Forelimb muscle (tissue), 1 donor: ENCODE results near the gene LRBA. TPM values are rescaled to one million over a fixed set of nuclear protein-coding genes. Genes with fewer than 3 reads are reported as not detected.
"Not testable (repeated sequence)": the region's sequence is repeated elsewhere in the genome, so short reads cannot be mapped to it uniquely, and the experiment has no call there.

Experiments used
- DNase-seq: peaks from one replicate; pipeline ENCODE4 v3.0.0-alpha.2; 2013; ENCODE audit warnings: low read depth
- polyA plus RNA-seq: library from polyadenylated mRNA; unstranded; fragments of 120-200 nt; gene quantifications from one replicate; pipeline ENCODE4 v1.2.1, GENCODE V29; 2013; ENCODE audit not compliant: insufficient read length

The LRBA gene
- polyA plus RNA-seq, 1 donor: 21.0 TPM

DNA sequence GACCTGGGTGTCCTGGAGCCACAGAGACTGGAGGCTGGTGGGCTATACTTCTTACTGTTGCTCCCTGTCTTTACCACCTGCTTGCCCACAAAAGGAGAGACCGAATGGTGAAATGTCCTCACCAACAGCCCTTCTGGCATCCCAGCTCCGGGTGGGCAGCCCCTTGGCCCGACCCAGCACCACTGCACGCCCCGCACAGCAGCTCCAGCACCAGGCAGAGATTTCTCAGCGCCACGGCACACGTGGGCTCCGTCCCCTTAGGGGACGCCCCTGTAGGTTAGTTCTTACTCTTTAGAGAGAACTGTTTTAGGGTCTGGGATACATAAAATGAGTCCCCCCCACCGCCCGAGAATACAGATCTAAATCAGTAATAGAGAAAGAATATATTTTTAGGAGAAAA lies 591.6 kb downstream of the LRBA start:
- no peak for DNase-seq

- no peak for DNase-seq
Measured at GRCh38 chr4:150423074-150423473, 592.0 kb downstream of the LRBA start.

DNA sequence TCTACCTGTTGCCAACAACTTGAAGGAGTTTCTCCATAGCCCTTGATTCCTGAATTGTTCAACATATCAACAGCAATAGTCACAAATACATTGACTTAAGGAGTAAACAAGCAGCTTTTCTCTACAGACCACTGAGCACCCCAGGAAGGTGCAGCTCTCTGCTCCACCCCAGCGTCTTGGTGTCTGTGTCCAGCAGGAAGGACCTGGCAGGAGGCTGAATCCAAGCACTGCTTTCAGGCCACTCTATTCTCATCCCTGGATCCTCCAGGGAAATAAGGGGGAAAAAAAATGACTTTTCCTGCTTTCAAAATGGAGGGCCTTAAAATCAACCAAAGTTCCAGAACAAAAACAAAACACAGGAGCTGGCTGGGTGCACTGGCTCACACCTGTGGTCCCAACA lies 593.5 kb downstream of the LRBA start:
- no peak for DNase-seq

- no peak for DNase-seq
Measured at GRCh38 chr4:150419939-150420338, 595.1 kb downstream of the LRBA start.

- DNase-seq: no peak
Measured at GRCh38 chr4:150418757-150419410, 596.2 kb downstream of the LRBA start.

DNA sequence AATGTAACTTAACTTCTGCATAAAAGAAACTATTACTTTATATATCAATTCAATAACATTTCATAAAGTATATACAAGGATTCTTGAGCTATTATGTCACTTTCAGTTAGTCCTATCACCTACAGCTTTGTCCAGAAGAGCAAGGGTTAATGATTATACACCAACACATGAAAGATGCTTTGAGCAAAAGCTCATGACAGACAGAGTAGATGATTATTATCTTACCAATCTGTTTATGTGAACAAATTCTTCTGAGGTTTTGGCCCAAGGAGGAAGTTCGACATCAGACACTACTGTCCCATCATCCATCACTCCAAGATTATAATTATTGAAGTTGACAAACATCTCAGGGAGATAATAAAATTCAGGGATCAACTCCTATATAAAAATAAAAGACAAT lies 599.9 kb downstream of the LRBA start:
- no peak for DNase-seq

- DNase-seq: no peak
Measured at GRCh38 chr4:150411520-150411919, 603.6 kb downstream of the LRBA start.

GRCh38 chr4:150402871-150403272 lies 612.2 kb downstream of the LRBA start:
- no peak for DNase-seq

DNA sequence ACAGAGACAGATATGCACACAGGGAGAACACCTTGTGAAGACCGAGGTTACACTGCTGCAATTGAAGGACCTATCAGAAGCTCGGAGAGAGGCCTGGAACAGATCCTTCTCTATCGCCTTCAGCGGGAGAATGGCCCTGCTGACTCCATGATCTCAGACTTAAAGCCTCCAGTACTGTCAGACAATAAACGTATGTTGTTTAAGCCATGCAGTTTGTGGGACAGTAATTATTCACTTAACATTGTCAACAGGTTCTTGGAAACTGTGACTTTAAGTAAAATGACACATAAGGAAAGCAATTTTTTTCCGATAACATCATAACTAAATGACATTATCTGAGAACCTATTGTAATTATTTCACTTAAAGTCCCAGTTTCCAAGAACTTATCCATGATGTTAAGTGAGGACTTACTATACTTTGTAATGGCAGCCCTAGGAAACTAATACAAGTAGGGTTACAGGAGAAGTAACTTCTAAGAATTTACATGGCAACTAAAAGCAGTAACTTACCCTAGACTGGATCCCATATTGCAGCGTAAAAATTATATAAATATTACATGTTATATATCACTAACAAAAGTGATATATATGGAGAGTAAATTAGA lies 613.9 kb downstream of the LRBA start:
- DNase-seq: no peak

GRCh38 chr4:150395872-150396271 lies 619.2 kb downstream of the LRBA start:
- DNase-seq: no peak

DNA sequence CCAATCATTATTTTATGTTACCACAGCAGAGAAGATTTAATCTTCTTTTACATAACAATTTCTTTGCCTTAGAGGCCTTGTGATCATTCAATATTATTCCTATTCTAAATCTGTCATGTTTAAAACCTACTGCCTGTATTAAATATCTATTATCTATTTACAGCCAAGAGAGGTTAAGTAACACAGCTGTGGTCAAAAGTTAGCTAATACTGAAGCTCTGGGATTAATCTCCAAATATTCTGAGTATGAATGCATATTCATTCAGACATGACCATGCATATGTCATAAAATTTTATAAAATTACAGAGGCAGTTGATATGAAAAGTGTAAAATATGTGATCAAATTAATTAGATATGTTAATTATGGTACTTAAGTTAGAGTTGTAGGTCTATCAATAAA lies 621.0 kb downstream of the LRBA start:
- no peak for DNase-seq

DNA sequence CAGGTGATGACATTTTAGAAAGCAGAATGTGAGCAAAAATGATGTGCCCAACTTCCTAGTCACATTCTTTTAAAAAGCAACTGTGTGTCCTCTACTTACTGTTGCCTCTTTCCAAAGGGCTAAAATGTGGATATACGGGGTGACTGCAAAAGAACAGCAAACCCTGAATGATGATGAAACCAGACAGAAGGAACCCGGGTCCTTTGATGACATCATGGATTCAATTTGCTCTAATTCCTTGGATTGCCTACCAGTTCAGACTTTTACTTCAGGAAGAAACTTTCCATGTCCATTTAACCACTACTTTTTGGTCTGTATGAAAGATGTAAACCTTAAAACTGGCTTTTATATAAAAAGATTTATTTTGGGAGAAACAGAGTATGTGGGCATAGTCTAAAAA lies 624.0 kb downstream of the LRBA start:
- no peak for DNase-seq

DNA sequence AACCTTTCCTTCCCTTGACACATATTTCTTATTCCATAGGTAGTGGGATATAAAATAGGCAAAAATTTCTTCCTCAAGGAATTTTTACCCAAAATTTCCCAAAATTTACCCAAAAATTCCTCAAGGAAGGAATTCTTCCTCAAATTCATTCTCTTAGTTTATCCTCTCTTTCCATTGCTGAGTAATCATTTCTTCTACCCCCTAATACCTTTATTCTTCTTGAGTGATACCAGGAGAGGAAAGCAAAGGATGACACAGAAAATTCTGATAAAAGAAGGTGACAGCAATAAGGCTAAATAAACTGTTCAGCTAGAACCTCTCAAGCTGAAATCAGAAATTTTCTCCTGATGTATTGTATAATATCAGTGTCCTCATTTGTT lies 624.6 kb downstream of the LRBA start:
- no peak for DNase-seq

DNA sequence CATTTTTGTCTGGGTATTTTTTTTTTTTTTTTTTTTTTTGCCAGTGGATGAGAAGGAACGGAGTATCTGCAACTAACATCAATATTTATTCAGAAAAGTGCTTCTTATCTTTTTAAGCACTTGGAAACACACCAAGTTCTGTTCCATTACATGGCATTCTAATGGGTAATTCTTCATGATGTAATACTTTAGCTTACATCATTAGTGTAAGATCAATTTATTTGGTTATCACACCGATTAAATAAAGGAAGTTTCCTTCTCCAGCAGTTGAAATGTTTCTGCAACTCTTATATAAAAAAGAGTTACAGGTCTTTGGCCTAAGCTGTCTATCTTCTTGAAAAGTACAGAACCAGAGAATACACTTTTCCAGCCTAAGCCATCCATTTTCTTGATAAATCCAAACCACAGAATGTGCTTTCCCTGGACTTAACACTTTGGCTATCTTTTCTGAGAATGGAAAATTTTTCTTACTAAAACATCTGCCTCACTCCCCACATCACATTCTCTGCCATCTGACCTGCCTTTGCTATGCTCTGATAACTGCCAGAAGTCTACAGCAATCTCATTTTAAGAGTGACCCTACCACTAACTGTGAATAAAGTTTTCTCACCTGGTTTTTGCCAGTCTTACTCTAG lies 625.1 kb downstream of the LRBA start:
- no peak for DNase-seq

DNA sequence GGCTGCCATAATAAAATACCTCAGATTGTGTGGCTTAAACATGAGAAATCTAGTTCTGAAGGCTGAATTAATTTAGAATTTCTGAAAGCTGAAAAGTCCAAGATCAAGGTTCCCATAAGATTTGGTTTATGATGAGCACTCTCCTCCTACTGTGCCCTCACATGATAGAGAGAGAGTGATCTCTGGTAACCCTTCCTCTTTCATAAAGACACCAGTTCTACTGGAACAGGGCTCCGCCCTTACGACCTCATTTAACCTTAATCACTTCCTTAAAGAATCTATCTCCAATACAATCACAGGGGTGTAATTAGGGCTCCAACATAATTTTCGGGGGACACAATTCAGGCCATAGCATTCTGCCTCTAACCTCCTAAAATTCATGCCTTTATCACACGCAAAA lies 627.1 kb downstream of the LRBA start:
- DNase-seq: no peak

DNA sequence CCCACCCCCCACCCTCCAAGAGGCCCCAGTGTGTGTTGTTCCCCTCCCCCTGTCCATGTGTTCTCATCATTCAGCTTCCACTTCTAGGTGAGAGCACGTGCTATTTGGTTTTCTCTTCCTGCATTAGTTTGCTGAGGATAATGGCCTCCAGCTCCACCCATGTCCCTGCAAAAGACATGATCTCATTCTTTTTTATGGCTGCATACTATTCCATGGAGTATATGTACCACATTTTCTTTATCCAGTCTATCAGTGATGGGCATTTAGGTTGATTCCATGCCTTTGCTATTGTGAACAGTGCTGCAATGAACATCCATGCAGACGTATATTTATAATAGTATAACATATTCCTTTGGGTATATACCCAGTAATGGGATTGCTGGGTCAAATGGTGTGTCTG lies 628.7 kb downstream of the LRBA start:
- DNase-seq: not testable (repeated sequence)

DNA sequence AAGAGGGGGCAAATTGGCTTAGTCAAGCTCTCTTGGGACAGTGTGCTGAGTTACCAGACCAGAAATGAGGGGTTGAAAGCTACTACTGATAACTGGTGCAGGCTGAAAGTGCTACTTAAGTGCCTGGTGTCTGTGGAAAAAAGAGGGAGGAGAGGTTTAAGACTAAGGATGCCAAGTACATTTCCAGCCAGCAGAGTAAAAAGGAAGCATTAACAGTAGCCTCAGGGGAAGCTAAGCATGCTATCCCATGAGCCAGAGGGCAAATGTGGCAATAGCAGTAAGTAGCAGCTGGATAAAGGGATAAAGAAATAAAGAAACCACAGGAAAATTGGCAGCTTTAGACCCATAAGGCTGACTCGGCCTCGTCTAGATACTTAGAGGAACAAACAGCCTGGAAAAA lies 629.5 kb downstream of the LRBA start:
- DNase-seq: no peak

GRCh38 chr4:150384249-150384648 lies 630.8 kb downstream of the LRBA start:
- no peak for DNase-seq

GRCh38 chr4:150382028-150382427 lies 633.1 kb downstream of the LRBA start:
- DNase-seq: no peak

DNA sequence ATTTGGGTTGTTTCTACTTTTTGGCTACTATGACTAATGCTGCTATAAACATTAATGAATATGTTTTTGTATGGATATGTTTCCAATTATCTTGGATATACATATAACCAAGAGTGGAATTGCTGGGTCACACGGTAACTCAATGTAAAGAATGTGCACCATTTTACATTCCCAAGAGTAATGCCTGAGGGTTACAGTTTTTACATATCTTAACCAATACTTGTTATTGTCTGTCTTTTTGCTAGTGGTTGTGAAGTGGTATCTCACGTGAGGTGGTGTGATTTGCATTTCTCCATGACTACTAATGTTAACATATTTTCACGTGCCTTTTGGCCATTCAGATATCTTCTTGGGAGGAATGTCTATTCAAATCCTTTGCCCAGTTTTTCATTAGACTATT lies 633.5 kb downstream of the LRBA start:
- DNase-seq: no peak

GRCh38 chr4:150381036-150381435 lies 634.0 kb downstream of the LRBA start:
- DNase-seq: no peak

- DNase-seq: no peak
Measured at GRCh38 chr4:150379454-150379853, 635.6 kb downstream of the LRBA start.

DNA sequence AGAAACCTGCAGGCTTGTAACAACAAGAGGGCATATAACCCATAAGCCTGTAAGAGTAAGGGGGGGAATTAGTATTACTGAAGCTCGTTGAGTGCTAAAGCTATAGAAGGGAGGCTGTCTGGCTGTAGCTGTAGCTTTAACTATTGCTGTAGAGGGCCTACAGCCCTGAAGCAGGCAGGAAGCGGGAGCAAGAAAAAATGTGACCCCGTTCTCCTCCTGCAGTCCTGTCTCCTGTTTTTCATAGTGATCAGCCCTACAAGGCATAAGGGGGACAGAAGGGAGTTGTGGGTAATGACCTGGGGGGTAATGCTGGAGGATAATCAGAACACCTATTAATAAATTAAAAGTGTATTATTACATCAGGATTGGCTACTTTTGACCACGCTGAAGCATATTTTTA lies 640.1 kb downstream of the LRBA start:
- DNase-seq: no peak

- no peak for DNase-seq
Measured at GRCh38 chr4:150371869-150372268, 643.2 kb downstream of the LRBA start.
